Measurements from ENCODE around the gene CTTNBP2.

Gene CTTNBP2

DNA sequence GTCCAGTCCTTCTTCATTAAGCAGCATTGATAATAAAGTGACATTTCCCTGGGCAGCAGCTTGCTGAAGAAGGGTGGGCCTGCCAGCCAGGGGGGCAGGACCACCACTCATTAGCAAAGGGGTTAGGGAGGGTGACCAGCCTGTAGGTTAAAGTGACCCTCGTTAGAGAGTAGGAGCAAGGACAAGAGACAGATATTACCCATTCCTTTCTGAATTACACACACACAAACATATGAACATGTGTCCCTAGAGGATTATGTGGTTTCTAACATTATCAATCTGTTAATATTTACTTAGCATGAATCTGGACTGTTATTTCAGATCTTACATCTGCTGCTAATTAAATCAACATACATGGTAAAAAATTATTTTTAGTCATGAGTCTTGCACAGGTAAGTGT is 88.9 kb downstream of the CTTNBP2 start:
- no peak for DNase-seq

DNA sequence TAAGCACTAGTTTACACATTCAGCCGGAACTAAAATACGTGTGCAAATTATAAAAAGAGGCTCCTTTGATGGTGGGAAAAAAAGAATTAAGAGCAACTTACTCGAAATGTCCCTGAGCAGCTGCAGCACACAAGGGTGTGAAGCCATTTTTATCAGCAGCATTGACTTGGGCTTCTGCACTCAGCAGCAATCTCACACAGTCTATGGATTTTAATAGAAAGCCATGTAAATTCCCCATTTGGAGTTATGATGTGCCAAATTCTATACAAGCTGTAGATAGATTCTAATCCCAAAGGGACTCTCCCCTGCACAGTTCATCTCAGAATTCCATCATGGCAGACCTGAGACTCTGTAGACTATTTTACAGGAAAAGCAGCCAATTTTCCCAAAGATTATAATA is 90.5 kb downstream of the CTTNBP2 start:
- no peak for DNase-seq

DNA sequence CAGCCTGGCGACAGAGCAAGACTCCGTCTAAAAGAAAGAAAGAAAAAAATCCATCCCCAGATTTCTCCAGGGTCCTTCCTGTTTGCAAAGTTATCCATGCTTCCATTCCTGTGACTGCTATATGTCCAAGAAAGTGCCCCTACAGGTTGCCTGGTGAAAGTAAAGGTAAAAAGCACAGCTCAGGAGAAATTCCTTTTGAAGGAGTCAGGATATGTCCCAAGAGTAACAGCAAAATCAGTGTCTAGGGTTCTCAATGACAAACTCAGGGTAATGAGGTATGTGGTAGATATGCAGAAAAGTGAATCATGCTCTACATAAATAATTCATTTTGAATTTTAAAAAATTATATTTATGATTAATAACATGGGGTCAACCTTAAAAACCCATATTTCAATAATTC is 91.5 kb downstream of the CTTNBP2 start:
- DNase-seq = no peak

DNA sequence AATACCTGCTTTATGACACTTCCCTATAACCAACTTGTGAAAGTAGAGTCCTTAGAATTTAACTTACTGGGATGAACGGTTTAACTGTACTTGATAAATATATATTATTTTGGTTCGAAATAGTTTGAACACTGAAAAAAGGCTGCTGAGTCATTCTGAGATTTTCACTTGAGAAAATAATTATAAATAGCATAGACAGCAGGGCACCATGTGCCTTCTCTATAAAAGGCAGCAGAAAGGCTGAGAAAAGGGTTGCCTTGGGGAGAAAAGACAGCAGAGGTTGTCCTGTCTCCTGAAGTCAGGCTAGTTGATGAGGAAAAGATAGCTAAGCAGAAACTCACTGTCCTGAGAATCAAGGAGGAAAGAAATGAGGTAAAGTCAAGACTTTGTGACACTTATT is 92.4 kb downstream of the CTTNBP2 start:
- DNase-seq = no peak

DNA sequence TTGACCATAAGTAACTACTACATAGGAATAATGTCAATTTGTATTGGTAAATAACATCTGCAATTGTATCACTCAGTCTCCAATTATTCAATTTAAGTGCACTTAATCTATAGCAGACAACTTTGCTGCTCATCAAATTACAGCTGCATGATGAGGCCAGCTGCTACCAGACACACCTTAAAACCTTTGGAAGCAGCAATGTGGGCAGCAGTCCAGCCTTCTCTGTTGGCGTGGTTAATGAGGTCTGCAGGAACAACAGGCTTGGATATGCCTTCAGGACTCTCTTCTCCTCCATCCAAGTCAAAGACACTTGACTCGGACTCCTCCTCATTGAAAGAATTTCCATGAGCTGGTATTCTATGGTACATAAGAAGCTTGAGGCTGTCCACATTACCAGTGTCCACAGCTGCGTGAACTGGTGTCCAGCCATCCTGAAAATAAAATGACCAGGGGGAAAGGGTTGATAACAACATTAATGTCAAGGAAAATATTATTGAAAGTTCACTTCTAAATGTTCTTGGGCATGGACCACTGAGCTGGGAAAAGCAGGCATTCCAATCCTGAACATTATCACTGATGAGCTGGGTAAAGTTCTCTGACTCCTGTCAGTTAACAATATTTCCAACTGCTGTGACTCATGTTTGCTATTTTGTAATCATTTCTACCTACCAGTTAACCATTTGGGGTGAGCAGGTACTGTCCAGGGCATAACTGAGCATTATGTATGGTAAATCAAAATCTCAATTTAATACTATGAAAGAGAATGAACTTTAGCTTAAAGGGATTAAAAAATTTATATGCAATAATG is 95.7 kb downstream of the CTTNBP2 start:
- no peak for DNase-seq

DNA sequence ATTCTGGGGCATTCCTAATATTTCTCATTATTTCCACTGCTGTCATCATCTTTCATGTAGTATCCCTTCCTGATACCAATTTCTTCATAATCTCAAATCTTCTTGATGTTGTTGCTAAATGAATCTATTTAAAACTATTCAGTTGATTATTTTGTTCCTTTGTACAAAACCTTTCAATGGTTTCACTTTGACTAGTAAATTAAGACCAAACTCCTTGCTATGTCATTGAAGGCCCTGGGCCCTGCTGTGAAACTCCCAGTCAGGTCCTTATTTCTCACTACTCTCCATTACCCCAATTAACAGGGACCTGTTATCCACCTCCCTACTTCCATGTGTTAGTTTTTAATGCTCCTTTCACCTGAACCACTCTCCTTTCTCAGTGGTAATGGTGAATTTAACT is 97.0 kb downstream of the CTTNBP2 start:
- no peak for DNase-seq

DNA sequence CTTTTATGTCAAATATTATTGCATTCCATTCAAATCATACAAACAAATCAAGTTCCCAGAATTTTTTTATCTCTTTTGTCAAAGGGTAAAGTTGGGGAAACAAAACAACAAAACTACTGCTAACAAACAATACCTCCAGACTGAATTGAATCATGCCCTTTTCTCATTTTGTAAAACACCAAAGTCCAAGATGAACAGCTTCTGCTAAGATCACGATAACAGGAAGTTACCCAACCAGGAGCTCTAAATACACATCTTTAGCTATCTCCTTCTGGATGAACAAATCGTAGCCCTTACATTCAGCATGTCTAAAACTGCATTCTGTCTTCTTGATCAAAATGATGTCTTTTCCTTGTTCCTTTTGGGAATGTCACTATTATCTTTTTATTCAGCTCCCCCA is 97.4 kb downstream of the CTTNBP2 start:
- DNase-seq = no peak

DNA sequence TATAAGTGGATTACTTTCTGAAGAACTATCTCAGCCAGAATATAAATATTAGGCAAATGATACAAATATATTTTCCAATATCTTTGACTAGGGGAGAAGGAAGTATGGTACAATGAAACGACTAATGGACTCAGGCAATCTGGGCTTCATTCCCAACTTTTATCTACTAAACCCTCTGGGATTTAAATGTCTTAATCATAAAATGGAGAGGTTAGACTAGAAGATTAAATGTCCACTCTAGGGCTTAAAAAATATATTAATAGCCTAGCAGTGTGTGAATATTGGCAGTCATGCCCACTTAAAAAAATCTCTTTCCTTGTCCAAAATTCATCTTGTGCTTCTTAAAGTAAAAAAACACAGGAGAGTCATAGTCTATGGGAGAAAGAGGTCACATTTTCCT is 98.3 kb downstream of the CTTNBP2 start:
- no peak for DNase-seq

DNA sequence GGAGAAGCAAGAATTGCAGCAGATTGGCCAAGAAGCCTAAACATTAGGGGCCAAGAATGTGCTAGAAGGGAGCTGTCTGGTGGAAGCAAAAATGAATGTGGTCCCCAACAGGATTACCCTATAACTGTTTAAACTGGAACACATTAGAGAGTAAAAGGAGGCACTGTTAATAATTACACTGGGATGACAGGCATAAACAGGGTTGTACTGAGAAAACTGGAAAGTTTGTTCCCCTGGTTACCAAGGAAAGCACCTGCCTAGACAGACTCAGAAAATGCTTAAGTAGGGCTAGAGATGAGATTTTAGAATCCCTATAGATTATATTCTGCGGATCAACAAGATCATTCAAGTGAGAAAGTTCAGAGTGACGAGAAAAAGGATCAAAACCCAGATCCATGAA is 100.8 kb downstream of the CTTNBP2 start:
- DNase-seq = no peak

DNA sequence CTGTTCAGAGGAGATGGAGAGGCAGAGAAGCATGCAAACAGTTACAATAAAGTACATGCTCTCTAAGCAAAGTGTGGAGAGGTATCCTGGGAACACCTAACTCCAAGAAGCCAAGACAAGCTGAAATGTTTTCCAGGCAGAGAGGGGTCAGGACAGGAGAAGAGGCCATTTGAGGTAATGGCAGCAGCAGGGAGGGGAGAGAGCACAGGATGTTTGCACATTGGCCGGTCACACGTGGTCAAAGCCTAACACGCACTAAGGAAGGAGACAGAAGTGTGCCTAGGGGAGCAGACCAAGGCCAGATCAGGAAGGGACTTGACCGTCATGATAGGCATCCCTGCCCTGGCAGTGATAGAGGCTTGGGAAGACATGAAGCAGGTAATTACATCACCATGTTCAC is 101.5 kb downstream of the CTTNBP2 start:
- no peak for DNase-seq

DNA sequence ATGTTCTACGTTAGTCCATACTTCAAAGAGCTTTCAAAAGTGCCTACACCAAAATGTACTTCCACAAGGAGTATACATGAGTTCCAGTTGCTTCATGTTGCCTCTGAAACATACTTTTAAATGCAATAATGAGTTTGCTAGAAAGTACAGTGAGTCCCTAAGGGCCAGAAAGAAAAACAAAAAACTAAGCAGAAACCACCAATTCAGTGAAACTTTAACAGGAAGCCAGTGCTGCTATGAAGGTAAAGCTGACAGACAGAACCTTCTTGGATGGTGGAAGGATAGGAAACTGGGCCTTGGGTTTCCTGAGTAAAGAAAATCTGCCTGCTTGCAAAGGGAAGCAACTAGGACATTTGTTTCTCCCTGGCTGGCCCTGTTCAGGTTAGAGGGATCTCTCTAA is 104.2 kb downstream of the CTTNBP2 start:
- DNase-seq = no peak

DNA sequence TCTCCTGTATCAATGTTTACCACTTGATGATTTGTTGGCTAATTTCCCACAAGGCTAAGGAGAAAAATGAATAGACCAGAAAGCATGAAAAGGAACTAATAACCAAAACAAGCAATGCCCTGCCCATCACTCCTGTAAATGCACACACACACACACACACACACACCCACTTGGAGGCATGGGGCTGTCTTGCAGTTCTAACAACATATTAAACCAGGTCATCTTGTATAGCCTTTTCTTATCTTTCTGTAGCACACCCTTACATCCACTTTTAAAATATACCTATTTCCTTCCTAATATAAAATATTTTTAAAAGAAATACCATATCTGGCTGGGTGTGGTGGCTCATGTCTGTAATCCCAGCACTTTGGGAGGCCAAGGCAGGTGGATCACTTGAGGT is 105.3 kb downstream of the CTTNBP2 start:
- no peak for DNase-seq

DNA sequence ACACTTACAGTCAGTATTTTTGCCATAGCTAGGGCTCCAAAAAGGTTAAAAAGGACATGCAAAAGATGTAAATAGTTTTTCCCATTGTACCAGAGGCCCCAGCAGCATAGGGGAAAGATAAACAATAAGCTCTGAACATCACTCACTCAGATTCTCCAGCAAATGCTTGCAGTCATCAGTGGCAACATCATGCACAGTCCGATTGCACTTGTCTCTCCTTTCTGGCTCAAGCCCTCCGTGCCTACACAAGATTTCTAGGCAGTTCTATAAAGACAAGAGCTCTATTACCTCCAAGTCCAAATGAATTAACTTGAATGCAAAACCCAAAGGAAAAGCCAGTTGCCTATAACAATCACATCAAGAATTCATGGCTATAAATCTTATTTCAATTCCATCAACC is 106.3 kb downstream of the CTTNBP2 start:
- no peak for DNase-seq

DNA sequence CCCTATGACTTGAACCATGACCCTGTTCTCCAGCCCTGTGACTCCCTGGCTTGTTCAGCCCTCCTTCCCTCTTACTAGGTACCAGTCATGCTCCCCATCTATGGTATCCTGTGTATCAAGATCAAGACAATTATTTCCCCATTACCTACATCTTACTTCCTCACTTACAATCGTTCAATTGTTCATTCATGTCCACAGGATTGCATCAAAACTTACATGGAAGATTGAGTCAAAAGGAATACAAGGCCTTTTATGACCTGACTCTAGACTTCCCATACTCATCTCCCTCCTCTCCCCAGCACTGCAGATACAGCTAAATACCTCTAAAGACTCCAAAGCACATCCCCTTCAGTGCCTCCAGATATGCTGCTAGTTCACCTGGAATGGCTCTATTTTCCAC is 109.2 kb downstream of the CTTNBP2 start:
- DNase-seq = no peak

DNA sequence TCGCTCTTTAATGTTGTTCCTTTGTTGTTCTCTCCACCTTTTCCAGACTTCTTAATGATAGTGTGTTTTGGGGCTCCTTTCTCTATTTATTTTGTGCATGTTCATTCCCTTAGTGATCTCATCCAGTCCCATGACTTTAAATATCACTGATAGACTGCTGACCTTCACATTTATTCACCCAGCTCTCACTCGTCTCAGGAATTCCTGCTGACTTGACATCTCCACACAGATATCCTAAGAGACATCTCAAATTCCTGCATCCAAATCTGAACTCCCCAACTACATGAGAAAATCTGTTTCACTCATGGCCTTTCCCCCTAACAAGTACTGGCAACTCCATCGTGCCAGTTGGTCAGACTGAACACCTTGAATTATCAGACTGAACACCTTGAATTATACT is 111.2 kb downstream of the CTTNBP2 start:
- no peak for DNase-seq

DNA sequence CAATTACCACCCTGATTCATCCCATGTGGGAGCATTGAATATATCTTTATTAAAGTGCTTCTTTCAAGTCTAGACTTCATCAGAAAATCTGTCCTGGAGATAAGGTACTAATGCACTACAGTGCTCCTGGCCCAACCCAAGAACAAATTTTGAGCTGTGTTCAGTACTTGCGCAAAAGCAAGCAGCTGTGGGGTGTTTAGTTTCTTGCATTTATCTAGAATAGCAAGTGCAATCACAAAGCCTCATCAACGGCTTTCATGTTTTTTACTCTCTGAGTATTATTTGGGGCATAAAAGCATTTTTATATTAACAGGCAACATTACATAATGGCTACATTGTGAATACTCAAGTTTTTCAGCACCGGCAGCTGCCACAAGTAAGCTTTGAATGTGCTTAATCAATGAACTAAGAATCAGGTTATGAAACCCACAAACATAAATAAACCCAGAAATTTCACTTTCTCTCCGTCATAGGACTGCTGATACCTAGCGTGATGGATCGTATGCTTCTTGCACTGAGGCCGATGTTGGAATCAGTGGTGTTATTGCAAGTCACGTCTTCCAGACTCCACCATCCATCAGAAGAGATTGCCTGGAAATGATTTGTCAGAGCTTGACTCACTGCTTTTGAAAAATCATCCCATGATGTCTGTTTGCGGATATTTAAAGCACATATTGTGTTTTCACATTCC is 113.1 kb downstream of the CTTNBP2 start:
- DNase-seq = no peak

DNA sequence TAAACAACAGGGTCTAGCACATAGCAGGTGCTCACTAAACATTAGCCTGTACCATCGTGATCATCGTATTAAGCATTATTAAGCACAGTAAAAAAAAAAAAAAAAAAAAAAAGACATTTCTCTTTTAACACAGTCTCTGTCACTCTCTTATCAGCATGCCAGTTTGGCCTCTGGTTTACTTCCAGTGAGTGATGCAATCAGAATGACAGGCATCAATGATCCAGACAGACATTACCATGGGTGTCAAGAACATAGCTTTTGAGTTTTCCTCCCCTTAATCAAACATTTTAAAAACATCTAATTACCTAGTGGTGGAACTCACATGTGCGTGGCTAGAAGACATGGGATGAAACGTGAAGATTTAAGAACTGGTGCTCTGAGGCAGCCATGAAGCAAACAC is 115.8 kb downstream of the CTTNBP2 start:
- DNase-seq = no peak

DNA sequence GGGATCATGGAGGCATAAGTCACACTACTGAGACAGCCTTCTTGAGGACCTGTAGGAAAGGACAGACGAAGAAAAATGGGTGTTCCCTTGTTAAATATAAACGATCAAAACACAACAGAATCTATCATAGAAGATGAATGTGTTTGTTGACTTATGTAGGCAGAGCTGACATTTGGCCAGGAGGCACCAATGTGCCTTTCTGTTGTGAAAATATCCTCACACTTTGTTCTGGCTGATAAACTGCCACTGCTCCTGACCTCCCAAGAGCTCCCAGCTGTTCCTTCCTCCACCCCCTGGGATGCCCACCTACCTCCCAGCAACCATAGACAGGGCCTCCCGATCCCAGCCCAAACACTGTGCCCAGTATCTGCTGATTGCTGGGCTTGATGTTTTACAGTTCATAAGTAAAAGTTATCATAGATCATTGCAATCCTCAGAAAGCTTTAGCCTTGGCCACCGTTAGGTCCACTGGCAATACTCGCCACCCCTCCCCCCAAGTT is 116.6 kb downstream of the CTTNBP2 start:
- no peak for DNase-seq

DNA sequence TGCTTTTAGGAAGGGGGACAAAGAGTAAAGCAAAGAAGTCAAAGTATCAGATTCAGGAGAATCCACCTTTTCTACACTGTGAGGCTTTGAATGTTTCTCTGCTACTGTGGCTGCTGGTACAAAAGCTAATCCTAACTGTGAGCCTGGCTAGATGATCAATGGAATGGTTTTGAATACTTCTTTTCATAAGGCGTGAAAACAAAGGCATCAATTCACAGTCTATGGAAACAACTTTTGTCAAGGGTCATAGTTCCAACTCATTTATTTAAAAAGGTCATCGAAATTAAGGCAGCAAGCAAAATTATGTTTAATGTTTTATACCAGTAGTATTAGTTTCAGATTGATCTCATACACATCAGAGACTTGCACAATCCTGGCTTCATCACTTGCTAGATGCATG is 118.1 kb downstream of the CTTNBP2 start:
- no peak for DNase-seq

DNA sequence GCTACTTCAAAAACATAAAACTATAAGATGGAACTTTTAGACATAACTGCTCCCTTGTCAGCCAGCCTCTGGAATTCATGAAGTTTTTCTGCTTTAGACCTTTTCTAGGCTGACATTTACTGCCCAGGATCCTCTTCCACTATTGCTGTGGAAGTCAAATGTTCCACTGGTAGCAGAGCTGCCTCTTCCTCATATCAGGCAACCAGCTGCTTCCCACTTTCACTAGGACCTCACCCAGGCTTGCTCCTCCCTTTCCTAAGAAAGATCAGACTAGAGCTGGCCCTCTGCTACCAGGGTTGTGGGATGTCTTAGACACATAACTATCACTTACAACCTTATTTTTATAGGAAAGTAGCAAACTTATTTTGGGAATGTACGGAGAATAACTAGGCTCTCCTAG is 121.5 kb downstream of the CTTNBP2 start:
- DNase-seq = no peak

DNA sequence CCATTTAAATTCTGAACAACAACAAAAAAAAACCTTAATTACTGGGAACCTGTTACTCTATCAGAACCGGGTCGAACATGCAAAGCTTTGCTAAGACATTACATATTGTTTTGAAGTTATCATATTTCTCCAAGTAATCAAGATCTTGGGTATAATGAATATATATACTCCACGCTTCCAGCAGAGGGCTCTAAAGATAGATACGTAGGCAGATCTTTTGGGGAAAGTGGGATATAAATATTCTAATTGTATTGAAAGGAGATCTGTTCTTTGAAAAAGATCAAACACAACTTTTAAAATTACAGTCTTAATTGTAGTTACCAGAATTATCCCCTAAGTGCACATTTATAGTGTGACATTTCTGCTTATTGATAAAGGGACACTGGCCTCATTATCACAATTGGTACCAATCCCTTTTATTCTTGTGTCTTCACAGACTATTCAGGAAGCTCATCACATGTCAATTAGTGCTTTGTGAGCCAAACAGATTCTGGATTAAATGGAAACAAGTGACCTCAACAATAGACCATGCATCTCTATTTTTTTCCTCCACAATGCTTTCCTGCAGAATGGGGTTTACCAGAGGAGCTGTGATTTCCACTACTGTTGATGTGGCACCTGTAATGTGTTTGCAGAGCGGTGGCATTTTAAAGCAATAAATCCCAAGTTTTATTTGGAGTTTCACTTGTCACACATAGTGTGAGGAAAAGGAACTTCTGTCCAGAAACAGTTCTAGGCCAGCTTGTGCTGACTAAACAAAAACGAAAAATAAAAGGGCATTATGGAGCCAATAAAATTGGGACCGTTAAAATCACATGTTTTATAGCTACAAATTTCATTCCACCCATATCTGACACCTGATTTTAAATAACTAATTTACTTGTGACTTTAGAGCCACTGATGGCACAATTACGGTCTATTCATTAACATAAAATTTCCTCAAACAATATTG is 122.4 kb downstream of the CTTNBP2 start:
- no peak for DNase-seq

DNA sequence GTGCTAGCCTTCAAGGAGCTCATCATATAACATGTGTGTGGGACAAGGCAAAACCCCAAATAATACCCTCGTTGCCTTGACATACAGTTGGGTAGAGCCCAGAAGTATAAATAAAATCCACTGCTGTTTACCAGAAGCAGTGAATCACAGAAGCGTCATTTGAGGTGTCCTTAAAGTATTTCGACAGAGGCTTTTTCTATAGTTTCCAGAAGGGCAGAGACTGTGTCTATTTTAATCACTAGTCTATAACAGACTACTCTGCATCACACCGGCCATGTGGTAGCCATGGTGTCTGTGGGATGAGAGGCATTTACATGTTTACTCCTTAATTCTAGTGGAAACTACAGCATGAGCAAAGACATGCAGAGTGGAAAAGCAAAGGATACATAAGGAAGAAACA is 131.3 kb downstream of the CTTNBP2 start:
- no peak for DNase-seq

DNA sequence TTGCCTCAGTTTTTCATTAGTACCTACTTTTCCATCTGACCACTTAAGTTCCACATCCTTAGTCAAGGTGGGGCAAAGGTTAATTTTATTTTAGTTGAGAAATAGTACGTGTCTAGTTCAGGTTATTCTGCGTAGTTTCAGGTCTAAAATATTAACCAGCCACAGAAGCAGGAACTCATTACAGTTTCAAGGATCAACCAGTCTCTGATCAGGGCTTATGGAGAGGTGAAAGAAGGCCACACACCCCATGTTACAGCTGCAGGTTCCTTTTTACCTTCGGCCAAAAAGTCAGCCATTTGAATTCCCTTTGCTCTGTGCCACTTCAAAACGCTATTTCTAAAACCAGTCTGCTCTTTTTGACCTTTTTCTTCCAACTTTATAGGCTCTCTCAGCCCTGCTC is 134.2 kb downstream of the CTTNBP2 start:
- no peak for DNase-seq

Measured in bone marrow (tissue), 2 donors.